GM18505 (cell line): Measurements from ENCODE around the gene TSPAN4.
A peak's percentile ranks its signal among the peaks of the same experiment; 100 is the strongest.

Source experiments
- ATAC-seq: cut with Tn5 transposase; IDR thresholded peaks from one replicate; pipeline ENCODE4 v1.9.1; 2021; ENCODE audit not compliant: unreplicated experiment
- POLR2A ChIP-seq: IDR thresholded peaks from 4 replicates; pipeline ENCODE4 v1.6.1; 2011; ENCODE audit warnings: borderline replicate concordance; ENCODE audit not compliant: insufficient read depth, insufficient read length; ENCODE audit errors: extremely low read depth

The TSPAN4 gene

DNA sequence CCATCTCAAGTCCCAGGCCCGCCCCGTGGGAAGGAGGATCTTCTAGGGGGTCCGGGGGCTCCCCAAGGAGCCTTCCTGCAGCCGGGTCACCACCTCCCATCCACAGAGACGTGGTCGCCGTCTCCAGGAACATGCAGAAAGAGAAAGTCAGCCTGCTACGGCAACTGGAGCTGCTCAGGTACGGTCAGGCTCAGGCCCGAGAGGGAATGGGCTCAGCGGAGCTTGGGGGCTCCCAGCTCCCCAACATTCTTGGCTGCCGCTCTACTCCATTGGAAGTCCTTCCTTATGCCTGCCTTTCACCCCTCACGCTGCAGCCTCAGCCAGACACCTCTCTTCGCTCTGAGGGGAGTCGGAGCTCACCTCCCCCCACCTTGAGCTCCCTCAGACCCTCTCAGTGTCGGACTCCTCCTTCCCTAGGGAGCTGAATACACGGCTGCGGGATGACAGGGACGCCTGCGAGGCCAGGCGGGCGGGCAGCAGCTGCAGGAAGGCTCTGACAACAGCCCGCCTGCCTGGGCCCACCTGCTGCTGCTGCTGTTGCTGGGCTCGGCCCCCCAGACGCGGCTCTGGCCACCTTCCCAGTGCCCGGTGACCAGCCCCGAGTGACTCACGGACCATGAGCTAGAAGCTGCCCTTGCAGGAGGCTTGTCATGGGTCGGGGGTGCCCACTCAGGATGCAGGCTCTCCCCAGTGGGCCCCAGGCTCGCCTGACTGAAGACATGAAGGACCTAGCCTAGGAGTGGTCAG lies 11.4 kb upstream of the TSPAN4 start:
- no peak for TF ChIP-seq POLR2A

DNA sequence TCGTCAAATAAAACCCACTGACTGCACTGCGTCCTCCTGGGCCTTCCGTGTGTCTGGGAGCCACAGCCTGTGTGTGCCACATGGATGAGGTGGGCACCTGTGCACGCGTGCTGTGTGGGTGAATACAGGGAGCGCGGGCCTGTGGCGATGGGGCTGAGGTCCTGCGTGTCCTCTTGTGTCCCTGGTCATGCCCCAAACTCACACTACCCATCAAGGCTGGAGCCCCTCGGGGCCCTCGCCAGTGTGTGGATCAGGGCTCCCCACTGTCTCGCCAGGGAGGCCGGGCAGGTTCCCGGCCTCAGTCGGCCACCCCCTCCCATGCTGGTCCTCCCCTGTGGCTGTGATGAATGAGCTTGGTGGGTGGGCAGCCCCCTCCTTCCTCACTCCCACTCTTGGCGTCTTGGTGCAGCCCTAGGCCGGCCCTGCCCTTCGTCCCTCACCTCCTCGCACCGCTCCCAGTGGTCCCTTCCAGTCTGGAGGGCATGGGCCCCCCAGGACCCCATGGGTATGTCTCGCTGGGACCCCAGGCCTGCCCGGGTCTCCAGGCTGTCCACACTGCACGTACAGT lies 10.6 kb upstream of the TSPAN4 start:
- TF ChIP-seq POLR2A: no peak
- no peak for ATAC-seq

More for the DNA sequence above, 11.4 kb upstream of the TSPAN4 start:
- no peak for ATAC-seq

DNA sequence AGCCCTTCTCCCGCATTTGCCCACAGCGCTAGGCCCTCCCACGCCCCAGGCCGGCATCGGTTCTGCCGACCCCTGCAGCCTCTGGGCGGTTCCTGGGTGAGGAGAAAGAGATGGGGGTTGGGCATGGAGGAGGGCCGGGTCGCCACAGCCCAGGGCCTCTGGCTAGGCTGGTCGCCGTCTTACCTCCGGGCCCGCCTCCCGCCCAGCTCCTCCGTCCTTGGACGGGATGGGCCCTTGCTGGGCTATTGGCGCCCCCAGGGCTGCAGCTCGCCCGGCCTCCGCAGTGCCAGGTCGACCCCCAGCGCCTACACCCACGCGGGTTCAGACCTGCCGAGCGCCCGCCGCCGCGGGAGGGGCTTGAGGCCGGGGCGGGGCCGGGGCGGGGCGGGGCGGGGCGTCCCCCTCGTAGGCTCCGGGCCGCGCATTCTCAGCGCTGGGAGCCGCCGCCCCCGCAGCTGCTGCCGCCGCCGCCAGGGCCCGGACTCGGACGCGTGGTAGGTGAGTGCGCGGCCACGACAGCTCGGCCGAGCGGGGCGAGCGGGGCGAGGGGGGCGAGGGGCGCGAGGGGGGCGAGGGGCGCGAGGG lies 10.0 kb upstream of the TSPAN4 start, which contains the start of gene CD151:
CD151 (plus strand) TSS at position 424 of the 585 bp plus-strand sequence. CDS start 3,118 bp downstream, outside the sequence.
- no peak for ATAC-seq

DNA sequence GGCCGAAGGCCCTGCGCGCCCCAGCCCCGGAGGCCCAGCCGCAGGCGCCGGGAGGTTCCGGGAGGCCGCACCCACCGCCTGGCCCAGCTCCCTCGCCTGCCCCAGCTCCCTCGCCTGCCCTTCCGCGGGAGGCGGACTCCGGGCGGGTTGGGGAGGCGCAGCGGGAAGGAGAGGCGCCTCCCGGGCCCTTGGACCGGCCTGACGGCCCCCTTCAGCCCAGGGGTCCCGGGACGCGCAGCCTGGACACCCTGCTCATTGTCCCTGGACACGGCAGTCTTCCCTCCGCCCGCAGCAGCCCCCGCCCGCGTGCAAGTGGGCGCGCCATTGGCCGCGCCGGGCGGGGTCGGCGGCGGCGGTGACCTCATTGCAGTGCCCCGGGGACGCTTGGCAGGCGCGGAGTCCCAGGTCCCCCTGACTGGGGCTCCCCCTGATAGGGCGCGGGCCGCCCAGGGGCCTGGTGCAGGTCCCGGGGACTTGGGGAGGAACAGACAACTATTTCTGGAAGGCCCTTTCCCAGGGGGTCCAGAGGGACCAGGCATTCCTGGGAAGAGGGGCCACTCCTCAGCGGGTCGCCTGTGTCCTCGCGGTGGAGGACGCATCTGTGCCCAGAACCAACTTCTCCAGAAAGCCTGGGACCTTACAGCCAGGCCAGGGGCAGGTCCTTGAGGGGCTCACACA lies 9.4 kb upstream of the TSPAN4 start:
- TF ChIP-seq POLR2A: no peak
- no peak for ATAC-seq

More for the DNA sequence above, 10.0 kb upstream of the TSPAN4 start, which contains the start of gene CD151:
- no peak for TF ChIP-seq POLR2A

DNA sequence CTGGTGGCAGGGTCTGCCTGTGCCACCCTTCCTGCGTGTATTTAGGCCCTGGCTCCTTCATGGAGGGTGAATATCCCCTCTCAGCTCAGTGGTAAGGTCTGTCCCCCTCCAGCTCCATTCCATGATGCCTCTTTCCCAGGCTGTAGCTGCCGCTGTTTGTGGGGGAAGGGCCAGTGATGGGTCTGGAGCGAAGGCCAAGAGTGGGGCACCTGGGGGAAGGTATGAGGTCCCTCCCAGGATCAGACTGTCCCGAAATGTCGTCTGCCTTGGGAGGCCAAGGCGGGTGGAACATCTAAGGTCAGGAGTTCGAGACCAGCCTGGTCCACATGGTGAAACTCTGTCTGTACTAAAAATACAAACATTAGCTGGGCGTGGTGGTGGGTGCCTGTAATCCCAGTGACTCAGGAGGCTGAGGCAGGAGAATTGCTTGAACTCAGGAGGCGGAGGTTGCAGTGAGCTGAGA lies 8.8 kb upstream of the TSPAN4 start:
- no peak for TF ChIP-seq POLR2A
- ATAC-seq: no peak

DNA sequence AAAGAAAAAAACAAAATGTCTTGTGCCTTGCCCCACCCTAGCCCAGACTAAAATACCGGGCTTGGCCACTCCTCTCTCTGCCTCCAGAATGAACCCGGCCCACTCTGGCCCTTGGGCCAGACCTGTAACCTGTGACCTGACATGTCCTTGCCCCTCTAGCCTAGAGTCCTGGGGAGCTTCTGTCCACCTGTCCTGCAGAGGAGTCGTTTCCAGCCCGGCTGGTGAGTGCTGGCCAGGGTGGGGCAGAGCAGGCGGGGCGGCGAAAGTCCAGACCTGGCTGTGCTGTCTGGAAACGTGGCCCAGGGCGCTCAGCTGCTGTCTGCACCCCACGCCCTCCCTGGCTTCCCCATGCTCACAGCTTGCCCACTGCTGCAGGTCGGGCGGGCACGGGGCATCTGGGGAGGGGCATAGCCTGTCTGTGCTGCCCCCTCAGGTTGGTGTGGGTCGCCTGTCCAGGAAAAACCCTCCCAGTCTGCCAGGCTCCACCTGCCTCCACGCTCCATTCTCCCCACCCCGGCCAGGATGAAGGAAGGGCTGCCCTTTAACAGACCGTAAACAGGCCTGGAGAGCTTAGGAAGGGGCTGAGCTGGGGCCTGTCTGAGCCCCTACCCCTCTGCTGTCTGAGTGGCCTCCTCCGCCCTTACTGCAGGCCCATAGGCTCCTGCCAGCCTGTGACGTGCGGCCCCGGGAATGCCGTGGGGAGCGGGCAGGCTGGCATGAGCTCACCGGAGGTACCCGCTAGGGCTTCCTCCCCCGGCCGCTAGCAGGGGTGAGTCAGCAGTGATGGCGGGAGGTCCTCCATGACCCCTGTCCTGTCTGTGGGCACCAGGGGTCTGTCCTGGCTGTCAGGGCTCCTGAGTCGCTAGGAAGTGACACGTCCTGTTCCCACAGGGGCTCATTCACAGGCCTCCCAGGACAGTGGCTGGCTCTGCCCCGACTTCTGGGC lies 8.0 kb upstream of the TSPAN4 start:
- ATAC-seq: no peak
- TF ChIP-seq POLR2A: no peak

DNA sequence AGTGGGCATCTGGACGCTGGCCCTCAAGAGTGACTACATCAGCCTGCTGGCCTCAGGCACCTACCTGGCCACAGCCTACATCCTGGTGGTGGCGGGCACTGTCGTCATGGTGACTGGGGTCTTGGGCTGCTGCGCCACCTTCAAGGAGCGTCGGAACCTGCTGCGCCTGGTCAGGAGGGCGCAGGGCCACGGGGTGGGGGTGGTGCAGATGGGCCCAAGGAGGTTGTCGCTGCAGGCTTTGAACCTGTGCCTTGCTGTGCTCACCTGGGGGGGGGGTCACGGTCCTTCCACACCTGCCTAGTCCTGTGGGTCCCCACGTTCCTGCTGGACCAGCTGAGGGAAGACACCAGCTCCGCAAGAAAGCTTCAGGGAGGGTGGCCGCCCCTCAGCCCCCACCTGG lies 6.4 kb upstream of the TSPAN4 start:
- no peak for TF ChIP-seq POLR2A

DNA sequence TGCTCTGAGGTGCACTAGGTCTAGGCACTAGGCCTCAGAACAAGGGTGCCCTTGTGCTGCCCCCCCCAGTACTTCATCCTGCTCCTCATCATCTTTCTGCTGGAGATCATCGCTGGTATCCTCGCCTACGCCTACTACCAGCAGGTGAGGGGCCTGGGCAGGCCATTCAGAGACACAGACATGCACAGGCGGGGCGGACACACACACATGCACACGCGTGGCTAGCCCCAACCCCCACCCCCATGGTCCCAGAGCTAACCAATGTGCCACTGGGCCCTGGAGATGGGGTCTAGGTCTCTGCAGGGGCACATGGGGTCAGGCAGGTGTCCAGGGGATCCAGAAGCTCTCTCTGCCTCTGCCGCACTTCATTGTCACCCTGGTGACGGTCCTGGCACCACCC lies 6.0 kb upstream of the TSPAN4 start:
- ATAC-seq: no peak
- TF ChIP-seq POLR2A: peak; percentile 20

More for the DNA sequence above, 6.4 kb upstream of the TSPAN4 start:
- no peak for ATAC-seq

DNA sequence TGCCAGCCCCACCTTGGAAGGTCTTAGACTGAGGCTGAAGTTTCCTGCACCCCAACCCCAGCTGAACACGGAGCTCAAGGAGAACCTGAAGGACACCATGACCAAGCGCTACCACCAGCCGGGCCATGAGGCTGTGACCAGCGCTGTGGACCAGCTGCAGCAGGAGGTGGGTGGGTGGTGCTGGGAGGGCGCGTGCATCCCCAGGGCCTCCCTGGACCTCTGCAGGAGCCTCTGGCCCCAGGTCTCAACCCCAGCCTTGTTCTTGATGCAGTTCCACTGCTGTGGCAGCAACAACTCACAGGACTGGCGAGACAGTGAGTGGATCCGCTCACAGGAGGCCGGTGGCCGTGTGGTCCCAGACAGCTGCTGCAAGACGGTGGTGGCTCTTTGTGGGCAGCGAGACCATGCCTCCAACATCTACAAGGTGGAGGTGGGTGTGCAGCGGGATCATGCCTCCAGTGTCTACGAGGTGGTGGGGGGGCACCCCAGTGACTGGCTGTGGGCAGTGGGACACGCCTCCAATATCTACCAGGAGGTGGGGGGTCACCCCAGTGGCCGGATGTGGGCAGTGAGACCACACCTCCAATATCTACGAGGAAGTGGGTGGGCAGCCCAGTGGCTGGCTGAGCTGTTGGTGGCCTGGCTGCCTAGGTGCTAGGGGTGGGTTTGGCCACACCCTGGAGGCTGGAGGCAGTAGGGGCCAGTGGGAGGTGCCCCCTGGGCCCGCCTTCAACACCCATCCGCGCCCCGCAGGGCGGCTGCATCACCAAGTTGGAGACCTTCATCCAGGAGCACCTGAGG lies 5.3 kb upstream of the TSPAN4 start:
- no peak for ATAC-seq
- peak; percentile 5 for TF ChIP-seq POLR2A

DNA sequence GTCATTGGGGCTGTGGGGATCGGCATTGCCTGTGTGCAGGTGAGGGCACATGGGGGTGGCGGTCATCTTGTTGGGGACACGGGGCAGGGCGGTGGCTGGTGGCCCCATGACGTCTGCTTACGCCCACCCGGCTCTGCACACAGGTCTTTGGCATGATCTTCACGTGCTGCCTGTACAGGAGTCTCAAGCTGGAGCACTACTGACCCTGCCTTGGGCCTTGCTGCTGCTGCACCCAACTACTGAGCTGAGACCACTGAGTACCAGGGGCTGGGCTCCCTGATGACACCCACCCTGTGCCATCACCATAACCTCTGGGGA lies 4.7 kb upstream of the TSPAN4 start:
- TF ChIP-seq POLR2A: no peak
- no peak for ATAC-seq

DNA sequence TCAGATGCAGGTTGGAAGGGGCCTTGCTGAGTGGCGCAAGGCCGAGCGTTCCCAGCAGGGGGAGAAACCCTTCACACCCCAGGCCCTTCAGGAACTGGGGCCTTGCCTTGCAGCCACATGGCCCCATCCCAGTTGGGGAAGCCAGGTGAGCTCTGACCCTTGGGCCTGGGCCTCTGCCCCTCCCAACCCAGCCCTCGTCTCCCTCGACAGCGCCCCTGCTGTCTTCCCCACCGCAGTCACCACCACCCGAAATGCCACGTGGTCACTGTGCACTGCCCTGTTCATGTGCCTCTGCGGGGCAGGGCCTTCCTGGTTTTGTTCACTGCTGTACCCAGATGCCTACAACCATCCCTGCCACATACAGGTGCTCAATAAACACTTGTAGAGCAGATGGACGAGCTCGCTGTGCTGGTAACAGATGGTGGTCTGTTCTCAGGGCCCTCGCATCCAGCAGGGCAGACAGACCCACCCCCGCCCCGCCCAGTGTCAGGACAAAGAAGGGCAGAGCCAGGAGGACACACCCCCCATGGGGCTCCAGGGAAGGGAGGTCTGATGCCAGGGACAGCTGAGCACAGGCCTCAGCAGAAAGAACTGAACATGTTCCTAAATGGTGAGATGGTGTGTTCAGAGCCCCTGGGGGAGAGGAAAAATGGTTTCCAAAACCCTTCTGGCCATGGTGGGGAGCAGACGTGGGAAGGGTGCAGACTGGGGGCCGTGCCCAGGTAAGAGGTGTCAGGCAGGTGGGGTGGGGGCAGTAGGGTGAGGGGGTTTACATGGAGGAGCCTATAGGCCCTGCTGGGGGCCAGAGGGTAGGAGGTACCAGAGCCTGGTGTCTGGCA lies 4.0 kb upstream of the TSPAN4 start:
- ATAC-seq: no peak
- TF ChIP-seq POLR2A: no peak

DNA sequence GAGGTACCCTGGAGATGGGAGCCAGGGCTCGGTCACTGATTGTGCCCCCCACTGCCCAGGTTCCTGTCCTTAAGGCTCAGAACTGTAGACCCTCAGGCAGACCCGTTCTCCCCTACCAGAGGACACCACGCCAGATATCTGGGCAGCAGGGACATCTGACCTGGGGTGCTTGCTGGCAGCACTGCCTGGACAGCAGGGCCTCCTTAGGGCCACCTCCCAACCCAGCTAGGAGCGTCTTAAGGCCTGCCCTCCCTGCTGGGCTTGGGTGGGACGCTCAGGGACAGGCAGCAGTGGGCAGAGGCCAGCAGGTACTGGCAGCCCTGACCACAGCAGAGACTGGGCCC lies 3.4 kb upstream of the TSPAN4 start:
- no peak for TF ChIP-seq POLR2A
- no peak for ATAC-seq
